Mammary epithelial cell (primary cell): ENCODE measurements around the gene STARD5.

ENCODE experiments used
- CTCF ChIP-seq, 2 donors: IDR thresholded peaks in 1 of 2; conservative IDR thresholded peaks in 1 of 2; 2 replicates each; pipeline ENCODE4 v1.5.1; 2011 to 2012; ENCODE audit warnings: inconsistent platforms in 2 of 2, low read length in 2 of 2, mild to moderate bottlenecking in 2 of 2, control low read depth in 1 of 2, low read depth in 1 of 2; ENCODE audit not compliant: insufficient read depth in 1 of 2; ENCODE audit errors: extremely low read depth in 1 of 2
- EZH2 ChIP-seq: IDR thresholded peaks from 2 replicates; pipeline ENCODE4 v1.6.1; 2012; ENCODE audit warnings: low read length, inconsistent platforms, borderline replicate concordance

GRCh38 chr15:81295486-81296121 is 28.3 kb downstream of the STARD5 start:
- TF ChIP-seq EZH2 (no peak), CTCF (conservative IDR thresholded peaks at IDR 0.05 in 1 of 2, IDR thresholded peaks at IDR 0.05 in 1 of 2; ENCODE audit: extremely low read depth in 1 of 2, insufficient read depth in 1 of 2, low read depth in 1 of 2, low read length in 2 of 2) (no peak)
